GM12874 (cell line): ENCODE measurements around the gene KRTAP20-3.

ENCODE experiments used
- TF ChIP-seq, protein P1 (sequence below): IDR thresholded peaks from 2 replicates; pipeline ENCODE4 v1.5.1; 2011; ENCODE audit warnings: low read depth, mild to moderate bottlenecking, control low read depth, low read length, moderate library complexity; ENCODE audit not compliant: insufficient read depth

The KRTAP20-3 gene

DNA sequence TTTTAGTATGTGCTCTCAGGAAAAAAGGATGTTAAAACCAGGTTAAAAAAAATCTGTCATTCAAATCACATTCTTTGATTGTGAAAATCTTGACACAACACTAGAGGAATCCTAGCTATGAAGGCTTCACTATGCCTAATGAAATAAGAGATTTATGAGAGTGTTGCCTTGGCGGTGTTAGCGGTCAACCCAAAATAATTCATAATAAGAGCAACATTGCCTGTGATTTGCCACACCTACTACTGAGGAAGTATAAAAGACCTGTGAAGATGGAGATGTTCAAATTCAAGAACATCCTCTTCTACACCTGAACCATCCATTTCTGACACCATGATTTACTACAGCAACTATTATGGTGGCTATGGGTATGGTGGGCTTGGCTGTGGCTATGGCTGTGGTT is 26.5 kb upstream of the KRTAP20-3 start, which contains the start of gene KRTAP20-1:
KRTAP20-1 (plus strand) TSS at position 301 of the 400 bp plus-strand sequence; CDS start at position 331, 30 bp downstream.
- TF ChIP-seq, protein P1, sequence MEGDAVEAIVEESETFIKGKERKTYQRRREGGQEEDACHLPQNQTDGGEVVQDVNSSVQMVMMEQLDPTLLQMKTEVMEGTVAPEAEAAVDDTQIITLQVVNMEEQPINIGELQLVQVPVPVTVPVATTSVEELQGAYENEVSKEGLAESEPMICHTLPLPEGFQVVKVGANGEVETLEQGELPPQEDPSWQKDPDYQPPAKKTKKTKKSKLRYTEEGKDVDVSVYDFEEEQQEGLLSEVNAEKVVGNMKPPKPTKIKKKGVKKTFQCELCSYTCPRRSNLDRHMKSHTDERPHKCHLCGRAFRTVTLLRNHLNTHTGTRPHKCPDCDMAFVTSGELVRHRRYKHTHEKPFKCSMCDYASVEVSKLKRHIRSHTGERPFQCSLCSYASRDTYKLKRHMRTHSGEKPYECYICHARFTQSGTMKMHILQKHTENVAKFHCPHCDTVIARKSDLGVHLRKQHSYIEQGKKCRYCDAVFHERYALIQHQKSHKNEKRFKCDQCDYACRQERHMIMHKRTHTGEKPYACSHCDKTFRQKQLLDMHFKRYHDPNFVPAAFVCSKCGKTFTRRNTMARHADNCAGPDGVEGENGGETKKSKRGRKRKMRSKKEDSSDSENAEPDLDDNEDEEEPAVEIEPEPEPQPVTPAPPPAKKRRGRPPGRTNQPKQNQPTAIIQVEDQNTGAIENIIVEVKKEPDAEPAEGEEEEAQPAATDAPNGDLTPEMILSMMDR = no peak

DNA sequence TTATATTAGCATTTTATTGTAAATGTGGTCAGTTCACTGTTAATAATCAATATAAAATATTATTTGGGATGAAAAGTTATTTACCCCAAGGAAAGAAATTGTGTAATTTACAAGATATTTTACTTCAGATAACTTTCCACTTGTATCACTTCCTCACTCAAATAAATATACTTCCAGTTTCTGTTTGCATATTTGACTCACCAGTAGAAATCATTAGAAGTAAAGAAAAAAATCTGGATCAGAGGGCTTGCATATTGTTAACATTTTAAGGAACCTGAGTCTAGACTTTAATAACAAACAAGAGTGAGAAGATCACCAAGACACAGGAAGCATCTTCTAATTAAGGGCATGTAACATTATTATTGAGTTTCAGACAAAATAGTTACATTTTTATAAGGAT is 22.6 kb upstream of the KRTAP20-3 start:
- TF ChIP-seq, protein P1 = no peak

DNA sequence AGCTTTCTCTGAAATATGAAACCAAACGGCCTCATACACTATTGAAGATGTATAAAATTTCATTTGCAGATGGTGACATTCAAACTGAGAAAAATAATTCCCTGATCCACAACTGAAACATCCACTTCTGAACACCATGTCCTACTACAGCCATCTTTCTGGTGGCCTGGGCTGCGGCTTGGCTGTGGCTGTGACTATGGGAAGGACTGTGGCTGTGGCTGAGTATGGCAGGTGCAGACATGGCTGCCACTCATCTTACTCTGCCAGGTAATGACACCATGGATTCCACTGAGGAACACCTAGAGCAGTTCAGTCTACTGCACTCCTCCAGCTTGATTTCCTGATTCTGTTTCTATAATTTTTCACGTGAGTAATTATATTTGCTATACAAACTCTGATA is 22.1 kb upstream of the KRTAP20-3 start, which contains the start of gene KRTAP20-4:
KRTAP20-4 (plus strand) TSS at position 106 of the 400 bp plus-strand sequence.
- TF ChIP-seq, protein P1 = no peak

DNA sequence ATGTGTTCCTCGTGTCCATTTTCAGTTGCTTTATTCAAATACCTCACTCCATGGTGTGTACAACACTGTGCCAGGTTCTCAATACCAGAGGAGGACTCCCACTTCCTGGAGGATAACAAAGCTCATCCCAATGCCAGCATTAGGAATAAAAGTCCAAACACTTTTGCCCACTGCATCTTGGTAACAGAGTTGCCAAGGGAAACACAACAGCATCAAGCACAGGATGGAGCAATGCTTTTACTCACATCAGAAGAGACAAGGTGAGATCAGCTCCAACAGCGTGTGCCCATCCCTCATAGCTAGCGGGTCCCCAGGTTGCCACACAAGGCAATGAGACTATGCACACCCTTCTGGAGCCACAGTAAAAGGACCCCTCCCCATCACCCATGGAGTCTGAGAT is 19.3 kb upstream of the KRTAP20-3 start:
- TF ChIP-seq, protein P1 = no peak

DNA sequence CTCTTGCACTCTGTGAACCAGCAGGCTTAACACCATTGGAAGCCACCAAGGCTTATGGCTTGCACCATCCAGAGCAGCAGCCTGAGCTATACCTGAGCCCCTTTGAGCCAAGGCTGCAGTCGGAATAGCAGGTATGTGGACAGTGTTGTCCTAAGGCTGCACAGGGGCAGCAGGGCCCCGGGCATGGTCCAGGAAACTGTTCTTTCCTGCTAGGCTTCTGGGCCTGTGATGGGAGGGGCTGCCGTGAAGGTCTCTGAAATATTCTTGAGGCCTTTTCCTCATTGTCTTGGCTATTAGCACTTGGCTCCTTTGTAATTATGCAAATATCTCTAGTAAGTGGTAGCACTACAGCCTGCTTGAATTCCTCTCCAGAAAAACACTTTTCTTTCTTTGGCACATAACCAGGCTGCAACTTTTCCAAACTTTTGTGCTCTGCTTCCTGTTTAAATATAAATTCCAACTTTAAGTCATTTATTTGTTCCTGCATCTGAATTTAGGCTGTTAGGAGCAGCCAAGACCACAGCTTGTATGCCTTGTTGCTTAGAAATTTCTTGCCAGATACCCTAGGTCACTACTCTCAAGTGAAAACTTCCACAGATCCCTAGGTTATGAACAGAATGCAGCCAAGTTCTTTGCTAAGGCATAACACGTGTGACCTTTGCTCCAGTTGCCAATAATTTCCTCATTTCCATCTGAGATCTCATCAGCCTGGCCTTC is 17.1 kb upstream of the KRTAP20-3 start:
- TF ChIP-seq, protein P1 = no peak

DNA sequence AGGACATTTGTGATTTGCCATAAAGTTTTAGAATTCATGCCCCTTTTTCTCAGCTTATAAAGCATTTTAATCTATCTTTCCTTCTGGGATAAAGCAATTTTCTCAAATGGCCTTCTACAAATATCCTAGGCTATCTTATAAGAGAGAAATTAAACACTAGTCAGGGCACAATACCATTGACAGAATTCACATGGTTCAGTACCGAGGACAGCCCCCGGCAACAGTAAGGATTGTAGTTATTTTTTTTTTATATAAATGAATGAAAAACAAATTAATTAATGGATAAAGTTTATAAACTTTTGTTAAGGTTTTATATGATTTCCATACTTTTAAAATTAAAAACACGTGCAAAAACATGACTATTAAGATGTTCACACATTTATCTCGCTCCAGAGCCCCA is 14.6 kb upstream of the KRTAP20-3 start:
- TF ChIP-seq, protein P1 = no peak

DNA sequence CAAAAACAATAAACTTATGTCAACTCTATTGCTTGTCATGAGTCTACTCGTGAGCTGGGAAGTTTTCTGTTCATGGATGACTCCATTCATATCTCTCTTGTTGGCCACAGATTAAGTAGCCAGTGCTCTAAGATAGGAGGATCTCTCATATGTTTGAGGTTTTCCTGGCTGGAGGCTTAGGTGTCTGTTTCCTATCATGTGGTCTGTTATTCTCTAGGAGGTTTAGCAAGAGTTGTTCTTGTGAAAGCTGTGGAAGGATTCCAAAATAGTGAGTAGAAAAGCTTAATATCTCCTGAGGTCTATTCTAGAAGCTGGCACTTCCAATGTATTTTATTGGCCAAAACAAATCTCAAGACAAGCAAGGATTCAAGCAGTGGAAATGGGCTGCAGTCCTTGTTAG is 13.5 kb upstream of the KRTAP20-3 start:
- TF ChIP-seq, protein P1 = no peak
